OCI-LY3 (cell line): ENCODE data around the gene LEPROT.

Experiments
- EZH2phosphoT487 ChIP-seq: fragments of 200-600 bp; shearing (Covaris generic); IDR thresholded peaks from 2 replicates; pipeline ENCODE4 v1.6.1; 2018; ENCODE audit warnings: antibody characterized with exemption, mixed run types, low read depth
- TF ChIP-seq, protein P1 (sequence below): fragments of 200-600, 300-600 bp; sonication (generic); IDR thresholded peaks from 2 replicates; pipeline ENCODE4 v1.5.1; 2014; ENCODE audit warnings: antibody characterized with exemption, low read length, low read depth

DNA sequence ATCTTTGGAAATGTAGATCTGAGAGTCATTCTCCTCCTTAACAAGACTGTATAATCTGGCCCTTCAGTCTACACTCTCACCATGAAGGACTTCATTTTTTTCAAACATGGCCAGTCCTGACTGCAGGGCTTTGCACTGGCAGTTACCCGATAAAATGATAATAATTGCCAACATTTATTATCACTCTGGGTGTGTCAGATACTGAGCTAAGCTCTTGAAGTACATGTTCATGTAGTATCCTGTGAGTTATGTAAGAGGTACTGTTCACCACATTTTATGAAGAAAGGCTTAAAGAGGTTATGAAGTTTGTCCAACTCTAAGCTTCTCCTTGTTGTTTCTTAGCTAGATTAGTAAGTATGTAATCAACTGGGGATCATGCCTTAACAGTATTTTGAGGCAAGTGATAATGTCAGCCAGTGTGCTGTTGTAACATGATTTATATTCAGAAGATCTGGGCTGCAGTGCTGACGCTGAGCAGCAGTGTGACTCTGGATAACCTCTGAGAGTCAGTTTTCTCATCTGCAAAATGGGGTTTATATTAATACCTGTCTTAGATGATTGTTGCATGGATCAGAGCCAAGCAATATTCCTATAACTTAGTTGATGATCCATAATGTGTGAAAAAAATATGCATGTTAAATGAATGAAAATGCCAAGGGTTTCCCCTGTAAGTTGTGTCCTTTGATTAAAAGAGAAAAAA is 42.1 kb upstream of the LEPROT start:
- TF ChIP-seq, protein P1, sequence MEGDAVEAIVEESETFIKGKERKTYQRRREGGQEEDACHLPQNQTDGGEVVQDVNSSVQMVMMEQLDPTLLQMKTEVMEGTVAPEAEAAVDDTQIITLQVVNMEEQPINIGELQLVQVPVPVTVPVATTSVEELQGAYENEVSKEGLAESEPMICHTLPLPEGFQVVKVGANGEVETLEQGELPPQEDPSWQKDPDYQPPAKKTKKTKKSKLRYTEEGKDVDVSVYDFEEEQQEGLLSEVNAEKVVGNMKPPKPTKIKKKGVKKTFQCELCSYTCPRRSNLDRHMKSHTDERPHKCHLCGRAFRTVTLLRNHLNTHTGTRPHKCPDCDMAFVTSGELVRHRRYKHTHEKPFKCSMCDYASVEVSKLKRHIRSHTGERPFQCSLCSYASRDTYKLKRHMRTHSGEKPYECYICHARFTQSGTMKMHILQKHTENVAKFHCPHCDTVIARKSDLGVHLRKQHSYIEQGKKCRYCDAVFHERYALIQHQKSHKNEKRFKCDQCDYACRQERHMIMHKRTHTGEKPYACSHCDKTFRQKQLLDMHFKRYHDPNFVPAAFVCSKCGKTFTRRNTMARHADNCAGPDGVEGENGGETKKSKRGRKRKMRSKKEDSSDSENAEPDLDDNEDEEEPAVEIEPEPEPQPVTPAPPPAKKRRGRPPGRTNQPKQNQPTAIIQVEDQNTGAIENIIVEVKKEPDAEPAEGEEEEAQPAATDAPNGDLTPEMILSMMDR: no peak
- TF ChIP-seq EZH2phosphoT487: no peak
